DND-41 (cell line): Measurements from ENCODE around the gene AREL1.

Experiments
- CTCF ChIP-seq: IDR thresholded peaks from 2 replicates; pipeline ENCODE4 v1.5.1; 2012; ENCODE audit warnings: borderline replicate concordance, low read length, moderate library complexity, mild to moderate bottlenecking; ENCODE audit not compliant: poor library complexity, severe bottlenecking; ENCODE audit errors: extremely low read depth
- EZH2 ChIP-seq: IDR thresholded peaks from 3 replicates; pipeline ENCODE4 v1.6.1; 2012; ENCODE audit warnings: borderline replicate concordance, low read depth, mild to moderate bottlenecking, moderate library complexity, low read length, inconsistent platforms; ENCODE audit not compliant: severe bottlenecking

- TF ChIP-seq CTCF (no peak), EZH2 (no peak)
Measured at GRCh38 chr14:74612350-74613021, 100.4 kb downstream of the AREL1 start.
